ENCODE measurements around the gene SOWAHA.
A peak's percentile ranks its signal among the peaks of the same experiment; 100 is the strongest.

SOWAHA gene

DNA sequence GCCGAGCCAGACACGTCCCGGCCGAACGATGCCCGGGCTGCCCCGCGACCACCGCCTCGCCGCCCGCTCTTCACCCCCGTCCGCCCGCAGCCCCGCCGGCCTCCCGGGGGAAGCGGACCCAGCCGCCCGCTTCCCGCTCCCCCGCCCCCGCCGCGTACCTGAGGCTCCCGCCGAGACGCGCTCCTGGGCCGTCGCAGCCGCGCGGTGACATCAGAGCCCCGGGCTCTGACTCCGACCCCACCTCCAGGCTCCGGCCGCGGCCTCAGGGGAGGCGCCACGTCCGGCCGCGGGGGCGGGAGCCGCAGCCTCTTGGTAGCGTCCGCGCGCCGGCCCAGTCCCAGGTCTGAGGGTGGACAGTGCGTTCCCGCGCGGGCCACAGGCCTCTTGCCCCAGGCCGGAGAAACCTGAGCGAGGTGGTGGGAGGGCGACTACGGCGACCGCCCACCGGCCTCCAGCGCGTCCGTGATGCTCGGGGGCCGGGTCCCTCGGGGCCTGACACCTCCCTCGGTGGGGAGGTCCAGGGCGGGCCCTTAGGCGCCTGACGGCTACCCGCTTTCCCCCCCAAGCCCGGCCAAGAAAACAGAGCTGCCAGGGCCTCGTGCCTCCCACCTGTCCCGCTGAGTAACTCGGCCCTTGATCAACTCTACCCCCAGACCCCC, 17.5 kb downstream of the SOWAHA start, which contains the start of gene SHROOM1:
TSS of gene SHROOM1 (minus strand) at position 212 of the 659 bp plus-strand sequence. CDS start 4,507 bp downstream, outside the sequence.
- H3K4me3 ChIP-seq (ENCODE audit: low read depth in 1 of 5, low read length in 5 of 5), result peak within 1 kb of the TSS; percentile 49 to 86 (median 82)
- no peaks in the 10 kb centered on the region for H3K9me3 ChIP-seq (ENCODE audit: control insufficient read depth in 5 of 5, low read length in 5 of 5)
- H3K27me3 ChIP-seq (ENCODE audit: control insufficient read depth in 5 of 5, insufficient read depth in 4 of 5, low read length in 5 of 5), result no peaks in the 10 kb centered on the region
- H3K9ac ChIP-seq (ENCODE audit: low read length in 5 of 5), result peak within 1 kb of the TSS; percentile 38 to 78 (median 73)
- H3K27ac ChIP-seq (ENCODE audit: low read depth, low read length), result peak within 1 kb of the TSS; percentile 60
- H3K36me3 ChIP-seq (ENCODE audit: control insufficient read depth in 5 of 5, insufficient read depth in 5 of 5, low read length in 5 of 5), result peaks cover 0 to 6% (median 0%) of the 10 kb centered on the region in 5 donors
- peaks cover 3 to 26% (median 15%) of the 10 kb centered on the region in 5 donors for H3K4me1 ChIP-seq (ENCODE audit: control insufficient read depth in 5 of 5, insufficient read depth in 5 of 5, low read length in 5 of 5)

DNA sequence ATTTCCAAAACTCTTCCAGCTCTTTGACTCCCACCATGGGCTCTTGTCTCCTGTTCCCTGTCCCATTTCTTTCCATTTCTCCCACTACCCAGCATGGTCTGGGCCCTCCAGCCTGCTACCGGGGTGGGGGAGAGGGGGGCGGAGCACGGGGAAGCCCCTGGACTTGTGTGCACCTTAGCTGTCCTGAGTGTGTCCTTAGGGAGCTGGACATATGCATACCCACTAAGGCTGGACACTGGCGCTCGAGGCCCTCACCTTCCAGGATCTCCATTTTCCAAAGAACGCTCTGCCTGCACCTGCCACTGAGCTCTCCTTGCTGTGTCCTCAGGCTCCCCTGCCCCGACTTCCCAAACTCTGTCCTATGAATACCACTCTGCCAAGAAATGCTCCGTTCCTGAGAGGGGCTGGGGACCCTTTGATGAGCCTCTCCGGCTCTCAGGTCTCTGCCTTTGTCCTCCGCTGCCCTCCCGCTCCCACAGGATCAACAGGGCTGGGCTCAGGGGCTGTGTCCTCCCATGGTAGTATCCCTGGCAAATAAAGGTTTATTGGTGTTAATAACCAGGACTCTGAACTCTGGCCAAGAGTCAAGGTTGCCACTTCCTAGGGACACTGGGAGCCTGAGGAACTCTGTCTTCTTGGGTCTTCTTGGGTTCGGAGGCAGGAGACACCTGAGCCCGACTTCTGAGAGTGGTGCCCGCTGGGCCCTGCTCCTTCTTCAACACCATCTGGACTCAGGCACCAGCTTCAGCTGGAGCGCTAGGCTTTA, 18.2 kb downstream of the SOWAHA start:
- peak overlapping the region; percentile 60 for H3K27ac ChIP-seq (ENCODE audit: low read depth, low read length)
- peak overlapping the region in 4 of 5 donors; percentile 64 to 78 (median 72) for H3K9ac ChIP-seq (ENCODE audit: low read length in 5 of 5)
- H3K9me3 ChIP-seq (ENCODE audit: control insufficient read depth in 5 of 5, low read length in 5 of 5), result no peaks in the 10 kb centered on the region
- peak overlapping the region in 4 of 5 donors; percentile 76 to 86 (median 84) for H3K4me3 ChIP-seq (ENCODE audit: low read depth in 1 of 5, low read length in 5 of 5)
- no peaks in the 10 kb centered on the region for H3K27me3 ChIP-seq (ENCODE audit: control insufficient read depth in 5 of 5, insufficient read depth in 4 of 5, low read length in 5 of 5)
- H3K36me3 ChIP-seq (ENCODE audit: control insufficient read depth in 5 of 5, insufficient read depth in 5 of 5, low read length in 5 of 5), result peaks cover 0 to 6% (median 0%) of the 10 kb centered on the region in 5 donors
- H3K4me1 ChIP-seq (ENCODE audit: control insufficient read depth in 5 of 5, insufficient read depth in 5 of 5, low read length in 5 of 5), result peaks cover 3 to 22% (median 15%) of the 10 kb centered on the region in 5 donors

DNA sequence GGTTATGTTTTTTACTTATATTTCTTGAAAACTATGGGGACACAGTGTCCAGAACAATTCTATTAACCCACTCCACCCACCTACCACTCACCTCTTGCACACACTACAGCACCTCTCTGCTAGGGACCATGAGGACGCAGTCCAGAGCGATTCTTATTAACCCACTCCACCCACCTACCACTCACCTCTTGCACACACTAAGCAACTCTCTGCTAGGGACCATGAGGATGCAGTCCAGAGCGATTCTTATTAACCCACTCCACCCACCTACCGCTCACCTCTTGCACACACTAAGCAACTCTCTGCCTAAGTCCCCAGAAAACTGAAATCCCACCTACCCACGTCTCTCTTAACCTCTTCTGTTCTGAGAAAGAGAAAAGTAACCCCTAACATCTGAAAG, 19.5 kb downstream of the SOWAHA start:
- Histone ChIP-seq H3K4me3 (ENCODE audit: low read depth in 1 of 5, low read length in 5 of 5) (no peak overlapping the region), H3K4me1 (ENCODE audit: control insufficient read depth in 5 of 5, insufficient read depth in 5 of 5, low read length in 5 of 5) (peaks cover 3 to 20% (median 15%) of the 10 kb centered on the region in 5 donors), H3K27ac (ENCODE audit: low read depth, low read length) (no peak overlapping the region), H3K9ac (ENCODE audit: low read length in 5 of 5) (no peak overlapping the region), H3K36me3 (ENCODE audit: control insufficient read depth in 5 of 5, insufficient read depth in 5 of 5, low read length in 5 of 5) (no peaks in the 10 kb centered on the region), H3K27me3 (ENCODE audit: control insufficient read depth in 5 of 5, insufficient read depth in 4 of 5, low read length in 5 of 5) (no peaks in the 10 kb centered on the region), H3K9me3 (ENCODE audit: control insufficient read depth in 5 of 5, low read length in 5 of 5) (no peaks in the 10 kb centered on the region)

DNA sequence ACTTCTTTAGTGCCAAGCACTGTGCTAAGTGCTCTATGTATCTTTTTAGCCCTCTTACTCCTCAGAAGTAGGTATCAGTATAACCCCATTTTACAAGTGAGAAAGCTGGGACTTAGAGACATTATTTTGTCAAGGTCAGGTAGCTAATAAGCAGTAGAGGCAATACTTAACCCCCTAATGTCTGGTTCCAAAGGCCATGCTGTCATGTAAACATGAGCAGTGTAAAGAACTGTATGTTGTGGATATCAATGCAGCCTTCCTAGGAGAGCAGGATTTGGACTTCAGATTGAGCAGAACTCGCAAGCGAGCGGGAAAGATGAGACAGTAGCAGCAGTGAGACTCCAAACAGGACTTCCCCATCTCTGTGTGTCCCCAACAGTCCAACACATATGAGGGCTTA, 21.0 kb downstream of the SOWAHA start:
- Histone ChIP-seq H3K9ac (ENCODE audit: low read length in 5 of 5) (no peak overlapping the region), H3K4me3 (ENCODE audit: low read depth in 1 of 5, low read length in 5 of 5) (no peak overlapping the region), H3K9me3 (ENCODE audit: control insufficient read depth in 5 of 5, low read length in 5 of 5) (no peaks in the 10 kb centered on the region), H3K27me3 (ENCODE audit: control insufficient read depth in 5 of 5, insufficient read depth in 4 of 5, low read length in 5 of 5) (no peaks in the 10 kb centered on the region), H3K36me3 (ENCODE audit: control insufficient read depth in 5 of 5, insufficient read depth in 5 of 5, low read length in 5 of 5) (no peaks in the 10 kb centered on the region), H3K4me1 (ENCODE audit: control insufficient read depth in 5 of 5, insufficient read depth in 5 of 5, low read length in 5 of 5) (peaks cover 3 to 31% (median 13%) of the 10 kb centered on the region in 5 donors), H3K27ac (ENCODE audit: low read depth, low read length) (no peak overlapping the region)

DNA sequence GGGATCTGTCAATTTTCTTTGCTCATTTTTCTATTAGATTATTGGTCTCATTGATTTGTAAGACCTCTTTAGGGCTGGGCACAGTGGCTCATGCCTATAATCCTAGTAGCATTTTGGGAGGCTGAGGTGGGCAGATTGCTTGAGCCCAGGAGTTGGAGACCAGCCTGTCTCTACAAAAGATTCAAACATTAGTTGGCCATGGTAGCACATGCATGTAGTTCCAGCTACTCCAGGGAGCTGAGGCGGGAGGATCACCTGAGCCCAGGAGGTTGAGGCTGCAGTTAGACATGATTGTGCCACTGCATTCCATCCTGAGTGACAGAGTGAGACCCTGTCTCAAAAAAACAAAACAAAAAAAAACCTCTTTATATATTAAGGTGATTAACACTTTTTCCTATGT, 23.8 kb downstream of the SOWAHA start:
- H3K27ac ChIP-seq (ENCODE audit: low read depth, low read length), result no peak overlapping the region

DNA sequence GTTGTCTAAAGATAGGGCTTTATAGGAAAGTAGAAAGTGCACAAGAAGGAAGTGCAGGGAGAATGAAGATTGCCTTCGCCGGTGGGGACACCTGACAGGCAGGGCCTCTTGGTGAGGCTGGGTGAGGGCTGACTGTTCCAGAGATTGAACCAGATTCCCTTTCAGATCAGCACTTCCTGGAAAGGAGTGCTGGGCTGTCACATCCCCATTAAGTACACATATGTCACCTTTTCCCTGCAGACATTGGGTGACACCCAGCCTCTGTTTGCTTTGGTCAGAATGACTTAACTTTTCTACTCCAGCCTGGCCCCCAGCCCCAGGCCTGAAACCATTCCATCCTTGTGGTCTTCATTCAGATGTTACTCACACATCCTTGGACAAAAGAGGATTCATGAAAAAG, 24.8 kb downstream of the SOWAHA start:
- no peak overlapping the region for H3K9ac ChIP-seq (ENCODE audit: low read length in 5 of 5)
- no peaks in the 10 kb centered on the region for H3K9me3 ChIP-seq (ENCODE audit: control insufficient read depth in 5 of 5, low read length in 5 of 5)
- H3K4me3 ChIP-seq (ENCODE audit: low read depth in 1 of 5, low read length in 5 of 5), result no peak overlapping the region
- no peaks in the 10 kb centered on the region for H3K36me3 ChIP-seq (ENCODE audit: control insufficient read depth in 5 of 5, insufficient read depth in 5 of 5, low read length in 5 of 5)
- peaks cover 0 to 34% (median 13%) of the 10 kb centered on the region in 5 donors for H3K4me1 ChIP-seq (ENCODE audit: control insufficient read depth in 5 of 5, insufficient read depth in 5 of 5, low read length in 5 of 5)
- no peaks in the 10 kb centered on the region for H3K27me3 ChIP-seq (ENCODE audit: control insufficient read depth in 5 of 5, insufficient read depth in 4 of 5, low read length in 5 of 5)
- H3K27ac ChIP-seq (ENCODE audit: low read depth, low read length), result no peak overlapping the region

More for the DNA sequence above, 23.8 kb downstream of the SOWAHA start:
- Histone ChIP-seq H3K9me3 (ENCODE audit: control insufficient read depth in 5 of 5, low read length in 5 of 5) (no peaks in the 10 kb centered on the region), H3K27me3 (ENCODE audit: control insufficient read depth in 5 of 5, insufficient read depth in 4 of 5, low read length in 5 of 5) (no peaks in the 10 kb centered on the region), H3K9ac (ENCODE audit: low read length in 5 of 5) (no peak overlapping the region), H3K36me3 (ENCODE audit: control insufficient read depth in 5 of 5, insufficient read depth in 5 of 5, low read length in 5 of 5) (no peaks in the 10 kb centered on the region), H3K4me3 (ENCODE audit: low read depth in 1 of 5, low read length in 5 of 5) (no peak overlapping the region), H3K4me1 (ENCODE audit: control insufficient read depth in 5 of 5, insufficient read depth in 5 of 5, low read length in 5 of 5) (peaks cover 0 to 34% (median 13%) of the 10 kb centered on the region in 5 donors)

DNA sequence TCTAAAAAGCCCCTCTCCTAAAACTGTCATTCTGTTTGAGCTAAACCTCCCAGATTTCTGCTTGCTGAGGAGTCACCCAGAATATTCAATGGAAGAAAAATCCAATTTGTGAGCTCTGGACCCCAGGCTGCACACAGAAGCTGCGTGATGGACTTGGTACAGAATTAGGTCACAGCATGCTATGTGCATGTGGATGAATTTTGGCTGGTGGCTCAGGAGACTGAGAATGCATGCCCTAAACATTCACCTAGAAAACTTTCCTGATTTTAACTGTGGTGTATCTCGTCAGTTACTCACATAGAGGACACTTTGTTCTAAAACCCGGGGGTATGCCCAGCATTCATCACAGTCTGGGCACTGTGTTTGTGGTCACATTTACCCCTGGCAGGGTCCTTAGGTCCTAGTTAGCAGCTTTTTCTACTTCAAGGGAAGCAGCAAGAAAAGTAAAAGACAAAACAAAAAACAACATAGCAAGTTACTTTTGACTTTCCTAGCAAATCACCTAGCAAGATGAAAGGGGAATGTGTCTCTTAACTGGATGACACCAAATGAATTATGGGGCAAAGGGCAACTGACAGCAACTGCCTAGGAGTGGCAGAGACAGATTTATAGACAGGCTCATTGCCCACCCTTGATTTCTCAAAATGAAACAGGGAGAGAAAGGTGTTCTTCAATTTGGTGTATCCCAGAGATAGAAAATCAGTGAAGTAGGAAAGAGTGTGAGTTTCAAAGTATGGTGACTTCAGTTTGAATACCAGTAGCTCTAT, 25.6 kb downstream of the SOWAHA start:
- no peak overlapping the region for H3K9ac ChIP-seq (ENCODE audit: low read length in 5 of 5)
- no peaks in the 10 kb centered on the region for H3K36me3 ChIP-seq (ENCODE audit: control insufficient read depth in 5 of 5, insufficient read depth in 5 of 5, low read length in 5 of 5)
- H3K4me1 ChIP-seq (ENCODE audit: control insufficient read depth in 5 of 5, insufficient read depth in 5 of 5, low read length in 5 of 5), result peaks cover 0 to 34% (median 13%) of the 10 kb centered on the region in 5 donors
- H3K4me3 ChIP-seq (ENCODE audit: low read depth in 1 of 5, low read length in 5 of 5), result no peak overlapping the region
- no peak overlapping the region for H3K27ac ChIP-seq (ENCODE audit: low read depth, low read length)
- no peaks in the 10 kb centered on the region for H3K9me3 ChIP-seq (ENCODE audit: control insufficient read depth in 5 of 5, low read length in 5 of 5)
- H3K27me3 ChIP-seq (ENCODE audit: control insufficient read depth in 5 of 5, insufficient read depth in 4 of 5, low read length in 5 of 5), result no peaks in the 10 kb centered on the region

DNA sequence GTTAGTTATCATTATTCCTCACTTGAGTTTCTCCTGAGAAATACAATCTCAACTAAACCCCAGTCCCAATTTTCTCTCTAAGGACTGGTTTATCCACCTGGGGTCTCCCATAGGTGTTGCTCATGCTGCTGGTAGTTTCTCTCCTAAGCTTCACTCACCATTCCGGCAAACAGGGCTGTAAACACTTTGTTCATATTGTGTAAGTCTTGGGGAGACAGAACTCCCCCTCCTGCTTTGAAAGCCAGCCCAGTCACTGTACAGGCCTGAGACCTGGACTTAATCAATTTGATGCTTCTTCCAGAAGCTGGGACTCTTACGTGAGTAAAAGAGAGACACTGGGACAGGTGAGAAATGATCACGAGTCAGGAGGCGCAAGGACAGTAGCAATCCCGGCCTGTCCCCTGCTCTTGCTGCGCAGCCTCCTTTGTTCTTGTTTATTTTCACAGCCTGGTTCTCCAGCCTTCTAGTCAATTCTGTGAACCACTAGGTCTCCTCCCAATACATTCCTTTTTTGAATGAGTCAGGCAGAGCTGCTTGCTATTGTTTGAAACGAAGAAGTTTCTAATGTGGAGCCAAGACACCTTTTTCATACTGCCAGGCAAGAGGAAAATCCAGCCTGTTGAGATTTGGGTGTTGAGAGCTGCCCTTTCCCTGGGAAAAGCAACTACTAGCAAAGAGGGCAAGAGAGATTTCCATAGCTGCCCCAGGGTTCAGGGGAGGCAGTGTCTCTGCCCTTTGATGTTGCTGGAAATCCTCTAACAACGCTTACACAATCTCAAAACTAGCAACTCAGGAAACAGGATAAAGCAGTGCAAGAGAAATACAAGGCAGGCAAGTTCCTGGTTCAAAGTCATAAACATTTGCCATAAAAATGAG, 26.6 kb downstream of the SOWAHA start:
- Histone ChIP-seq H3K9ac (ENCODE audit: low read length in 5 of 5) (peak overlapping the region in 1 of 5 donors; percentile 4), H3K27me3 (ENCODE audit: control insufficient read depth in 5 of 5, insufficient read depth in 4 of 5, low read length in 5 of 5) (no peaks in the 10 kb centered on the region), H3K4me1 (ENCODE audit: control insufficient read depth in 5 of 5, insufficient read depth in 5 of 5, low read length in 5 of 5) (peaks cover 0 to 34% (median 13%) of the 10 kb centered on the region in 5 donors), H3K27ac (ENCODE audit: low read depth, low read length) (peak overlapping the region; percentile 47), H3K9me3 (ENCODE audit: control insufficient read depth in 5 of 5, low read length in 5 of 5) (no peaks in the 10 kb centered on the region), H3K36me3 (ENCODE audit: control insufficient read depth in 5 of 5, insufficient read depth in 5 of 5, low read length in 5 of 5) (no peaks in the 10 kb centered on the region), H3K4me3 (ENCODE audit: low read depth in 1 of 5, low read length in 5 of 5) (no peak overlapping the region)

DNA sequence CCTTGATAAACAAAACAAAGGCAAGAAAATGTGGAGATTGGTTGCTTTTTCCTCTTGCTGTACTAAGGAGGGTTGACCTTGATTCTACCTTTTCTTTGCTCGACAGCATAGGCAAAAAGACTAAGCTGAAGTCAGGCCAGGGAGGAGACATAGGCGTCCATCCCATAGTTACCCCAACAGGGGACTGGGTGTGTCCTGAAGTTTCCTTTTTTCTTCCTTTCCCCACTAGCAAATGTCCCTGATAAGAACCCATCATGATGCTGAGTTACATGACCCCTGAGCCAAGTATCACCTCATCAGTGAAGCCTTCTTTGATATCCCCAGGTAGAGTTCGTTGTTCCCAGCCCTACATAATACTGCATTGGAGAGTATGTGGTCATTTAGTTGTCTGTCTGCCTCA, 27.2 kb downstream of the SOWAHA start:
- Histone ChIP-seq H3K4me1 (ENCODE audit: control insufficient read depth in 5 of 5, insufficient read depth in 5 of 5, low read length in 5 of 5) (peaks cover 0 to 34% (median 13%) of the 10 kb centered on the region in 5 donors), H3K9ac (ENCODE audit: low read length in 5 of 5) (no peak overlapping the region), H3K27ac (ENCODE audit: low read depth, low read length) (peak overlapping the region; percentile 47), H3K36me3 (ENCODE audit: control insufficient read depth in 5 of 5, insufficient read depth in 5 of 5, low read length in 5 of 5) (no peaks in the 10 kb centered on the region), H3K27me3 (ENCODE audit: control insufficient read depth in 5 of 5, insufficient read depth in 4 of 5, low read length in 5 of 5) (no peaks in the 10 kb centered on the region), H3K4me3 (ENCODE audit: low read depth in 1 of 5, low read length in 5 of 5) (no peak overlapping the region), H3K9me3 (ENCODE audit: control insufficient read depth in 5 of 5, low read length in 5 of 5) (no peaks in the 10 kb centered on the region)
